Heart left ventricle (tissue), 13 donors: ENCODE measurements around the gene PRRX2.

Experiments used
- CTCF ChIP-seq, 12 donors: fragments of 200-600 bp; sonication (generic) in 4 of 12; IDR thresholded peaks; one replicate each; pipeline versions ENCODE4 v1.5.0 to v1.8.0; 2018 to 2022; ENCODE audit warnings: antibody characterized with exemption in 12 of 12, mild to moderate bottlenecking in 5 of 12
- POLR2A ChIP-seq, 2 donors: fragments of 450-650 bp; IDR thresholded peaks; one replicate each; pipeline ENCODE4 v1.6.1; 2017; ENCODE audit warnings: antibody characterized with exemption in 2 of 2, mild to moderate bottlenecking in 2 of 2, moderate library complexity in 2 of 2
- donor health status: ischemic (EF 13 %, LVEDD 7.1; RV severe dilation, severe dysfunction).
- donor health status: DM: no; HTN: yes; CAD: no.
- donor health status: DM: no; HTN: no; CAD: no.
- donor health status: ischemic (EF 25% LVEDD 6.9; RV normal size, moderate dysfunction).
- donor health status: ischemic (EF 25% LVEDD 5.7; RV mildly dilated, moderate dysfunction).
- donor health status: ischemic (EF 35%, LVEDD 5.7; RV mildly dilated, moderate dysfunction).
- donor health status: nonischemic (EF 11% LVEDD 7.7; RV severe dilation, severe dysfunction).
- donor health status: DM: yes; HTN: yes; CAD: no.
- donor health status: PGD.
- donor health status: ischemic (EF 29% LVEDD 5.4; RV normal size, mild dysfunction).
- donor health status: nonischemic (EF 23%, LVEDD 6.1; RV moderate dilation, normal function).

GRCh38 chr9:129666575-129666974 is 1.1 kb downstream of the PRRX2 start:
- TF ChIP-seq CTCF (IDR thresholded peaks at IDR 0.05), result no peak
- TF ChIP-seq POLR2A (IDR thresholded peaks at IDR 0.05), result no peak
